Testis (tissue), 3 donors: ENCODE results near the gene ELOVL7. TPM values are rescaled to one million over a fixed set of nuclear protein-coding genes. Genes with fewer than 3 reads are reported as not detected.

Experiments used
- DNase-seq: peaks from one replicate; pipeline ENCODE4 v3.0.0-alpha.2; 2019
- H3K27ac ChIP-seq, 2 donors: fragments of 200-600 bp; sonication (generic); one replicate each; pipeline ENCODE4 v1.5.1; 2019
- H3K27me3 ChIP-seq: fragments of 200-600 bp; sonication (generic); one replicate; pipeline ENCODE4 v1.5.1; 2019
- H3K36me3 ChIP-seq: fragments of 200-600 bp; sonication (generic); one replicate; pipeline ENCODE4 v1.5.1; 2017; ENCODE audit warnings: low read depth; ENCODE audit errors: missing control alignments
- H3K4me1 ChIP-seq: fragments of 200-600 bp; sonication (generic); one replicate; pipeline ENCODE4 v1.5.1; 2019
- H3K4me3 ChIP-seq, 2 donors: fragments of 200-600 bp; sonication (generic); one replicate each; pipeline ENCODE4 v1.5.1; 2017 to 2019
- H3K9me3 ChIP-seq: fragments of 200-600 bp; sonication (generic); one replicate; pipeline ENCODE4 v1.5.1; 2017
- POLR2A ChIP-seq: fragments of 450-650 bp; IDR thresholded peaks from one replicate; pipeline ENCODE4 v1.6.1; 2017; ENCODE audit warnings: antibody characterized with exemption, mild to moderate bottlenecking, moderate library complexity
- WGBS, 2 donors: methylation state at CpG; one replicate each; pipeline ENCODE4 v1.1.5; 2018; 5-methylcytosine and 5-hydroxymethylcytosine counted together
- intact Hi-C: fragments of 100-400 bp; cut with DNase I; formaldehyde crosslinking; loops from one replicate; pipeline ENCODE4 v1.15.1; 2023; ENCODE audit warnings: low total_unique reads
- polyA plus RNA-seq: library from polyadenylated mRNA; stranded (reverse); fragments of 350-450 nt; fragmentation: Illumina TruSeq; extraction: RNeasy Lipid Tissue Mini Kit (QIAGEN cat#74804); gene quantifications from one replicate; pipeline ENCODE4 v1.2.3, GENCODE V29; 2014; ENCODE audit warnings: low read depth, low replicate concordance; ENCODE audit not compliant: insufficient read depth
- total RNA-seq, 2 donors: library from RNA; depleted of rRNA; stranded (reverse); fragments of >200 nt; gene quantifications; one replicate each; pipeline ENCODE4 v1.2.3, GENCODE V29; 2016
- TF ChIP-seq, protein P1 (sequence below), 3 experiments: fragments of 450-650 bp in 2 of 3; fragments of 200-600 bp in 1 of 3; sonication (generic) in 1 of 3; IDR thresholded peaks; one replicate each; pipeline ENCODE4 v1.5.1; 2016 to 2019; ENCODE audit warnings: antibody characterized with exemption in 3 of 3, mild to moderate bottlenecking in 2 of 3, moderate library complexity in 1 of 3

Gene ELOVL7
- total and polyA plus RNA-seq, 3 donors from 2014 or later, result 1.8 to 5.1 (median 2.4) TPM

DNA sequence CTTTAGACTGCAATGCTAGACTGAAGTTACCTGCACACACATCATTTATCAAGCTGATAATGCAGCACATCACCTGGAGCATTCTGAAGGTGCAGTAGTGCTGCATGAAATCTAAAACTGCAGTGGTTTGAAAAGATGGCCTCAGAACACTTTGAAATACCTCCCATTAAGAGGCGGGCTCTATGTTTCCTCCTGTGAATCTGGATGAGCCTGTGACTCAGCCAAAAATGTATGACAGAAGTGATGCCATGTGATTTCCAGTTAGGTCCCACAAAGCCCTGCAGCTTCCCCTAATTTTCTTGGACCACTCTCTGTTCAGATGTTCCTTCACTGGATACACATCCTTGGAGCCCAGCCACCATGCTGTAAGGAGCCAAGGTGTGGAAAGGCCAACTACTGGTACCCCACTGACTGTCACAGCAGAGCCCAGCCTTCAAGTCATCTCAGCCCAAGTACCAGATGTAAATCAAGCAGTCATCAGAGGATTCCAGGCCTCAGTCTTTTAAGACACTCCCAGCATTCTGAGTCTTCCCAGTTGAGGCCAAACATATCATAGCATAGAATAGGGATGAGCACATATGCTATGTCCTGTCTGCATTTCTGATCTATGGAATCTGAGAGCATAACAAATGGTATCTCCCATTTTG is 116.9 kb downstream of the ELOVL7 start:
- no peak for TF ChIP-seq POLR2A
- TF ChIP-seq, protein P1, sequence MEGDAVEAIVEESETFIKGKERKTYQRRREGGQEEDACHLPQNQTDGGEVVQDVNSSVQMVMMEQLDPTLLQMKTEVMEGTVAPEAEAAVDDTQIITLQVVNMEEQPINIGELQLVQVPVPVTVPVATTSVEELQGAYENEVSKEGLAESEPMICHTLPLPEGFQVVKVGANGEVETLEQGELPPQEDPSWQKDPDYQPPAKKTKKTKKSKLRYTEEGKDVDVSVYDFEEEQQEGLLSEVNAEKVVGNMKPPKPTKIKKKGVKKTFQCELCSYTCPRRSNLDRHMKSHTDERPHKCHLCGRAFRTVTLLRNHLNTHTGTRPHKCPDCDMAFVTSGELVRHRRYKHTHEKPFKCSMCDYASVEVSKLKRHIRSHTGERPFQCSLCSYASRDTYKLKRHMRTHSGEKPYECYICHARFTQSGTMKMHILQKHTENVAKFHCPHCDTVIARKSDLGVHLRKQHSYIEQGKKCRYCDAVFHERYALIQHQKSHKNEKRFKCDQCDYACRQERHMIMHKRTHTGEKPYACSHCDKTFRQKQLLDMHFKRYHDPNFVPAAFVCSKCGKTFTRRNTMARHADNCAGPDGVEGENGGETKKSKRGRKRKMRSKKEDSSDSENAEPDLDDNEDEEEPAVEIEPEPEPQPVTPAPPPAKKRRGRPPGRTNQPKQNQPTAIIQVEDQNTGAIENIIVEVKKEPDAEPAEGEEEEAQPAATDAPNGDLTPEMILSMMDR (IDR thresholded peaks at IDR 0.05), result no peak
- Histone ChIP-seq H3K27ac (no peak overlapping the region), H3K9me3 (no peaks in the 10 kb centered on the region), H3K4me3 (no peak overlapping the region), H3K4me1 (no peaks in the 10 kb centered on the region), H3K27me3 (no peaks in the 10 kb centered on the region), H3K36me3 (no peaks in the 10 kb centered on the region)
- 80 to 93% methylated on average over 1 of the region's 1 CpG for WGBS, 2 donors
- no peak for DNase-seq
- intact Hi-C loops, result no loop called here

DNA sequence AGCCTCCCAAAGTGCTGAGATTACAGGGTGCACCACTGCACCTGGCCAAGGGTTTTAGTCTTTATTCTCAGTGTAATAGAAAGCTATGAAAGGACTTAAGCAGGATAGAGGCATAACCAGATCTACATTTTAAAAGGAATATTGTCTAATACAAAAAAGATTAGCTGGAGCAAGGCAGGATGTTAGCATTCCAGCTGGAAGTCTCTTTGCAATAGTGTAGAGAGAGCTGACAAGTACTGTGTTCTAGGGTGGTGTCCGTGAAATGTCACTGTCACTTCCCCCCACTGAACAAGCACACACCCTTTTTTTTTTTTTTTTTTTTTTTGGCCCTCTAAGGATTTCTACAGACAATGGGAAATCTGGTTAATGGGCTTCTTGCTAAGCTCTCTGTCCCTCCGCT is 119.9 kb downstream of the ELOVL7 start:
- H3K36me3 ChIP-seq, result no peaks in the 10 kb centered on the region
- TF ChIP-seq POLR2A, result no peak
- TF ChIP-seq, protein P1 (IDR thresholded peaks at IDR 0.05), result no peak

DNA sequence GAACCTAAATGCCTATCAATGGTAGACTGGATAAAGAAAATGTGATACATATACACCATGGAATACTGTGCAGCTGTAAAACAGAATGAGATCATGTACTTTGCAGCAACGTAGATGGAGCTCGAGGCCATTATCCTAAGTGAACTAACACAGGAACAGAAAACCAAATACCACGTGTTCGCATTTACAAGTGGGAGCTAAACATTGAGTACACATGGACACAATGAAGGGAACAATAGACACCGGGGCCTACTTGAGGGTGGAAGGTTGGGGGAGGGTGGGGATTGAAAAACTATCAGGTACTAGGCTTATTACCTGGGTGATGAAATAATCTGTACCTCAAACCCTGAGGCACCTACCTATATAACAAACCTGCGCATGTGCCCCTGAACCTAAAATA is 121.7 kb downstream of the ELOVL7 start:
- intact Hi-C loops, result no loop called here
- no peak overlapping the region for H3K4me3 ChIP-seq
- whole genome bisulfite sequencing, 2 donors, result 76 to 84% methylated on average over 6 of the region's 6 CpGs
- H3K9me3 ChIP-seq, result no peaks in the 10 kb centered on the region
- no peaks in the 10 kb centered on the region for H3K4me1 ChIP-seq
- H3K27me3 ChIP-seq, result no peaks in the 10 kb centered on the region
- TF ChIP-seq, protein P1 (IDR thresholded peaks at IDR 0.05), result no peak
- no peak for TF ChIP-seq POLR2A
- H3K36me3 ChIP-seq, result no peaks in the 10 kb centered on the region
- DNase-seq, result no peak
- no peak overlapping the region for H3K27ac ChIP-seq

More for the DNA sequence above, 119.9 kb downstream of the ELOVL7 start:
- no peak for DNase-seq
- H3K9me3 ChIP-seq, result no peaks in the 10 kb centered on the region
- intact Hi-C loops, result no loop called here
- no peaks in the 10 kb centered on the region for H3K27me3 ChIP-seq
- WGBS, 2 donors, result 74 to 88% methylated on average over 2 of the region's 2 CpGs
- no peak overlapping the region for H3K4me3 ChIP-seq
- no peaks in the 10 kb centered on the region for H3K4me1 ChIP-seq
- H3K27ac ChIP-seq, result no peak overlapping the region

DNA sequence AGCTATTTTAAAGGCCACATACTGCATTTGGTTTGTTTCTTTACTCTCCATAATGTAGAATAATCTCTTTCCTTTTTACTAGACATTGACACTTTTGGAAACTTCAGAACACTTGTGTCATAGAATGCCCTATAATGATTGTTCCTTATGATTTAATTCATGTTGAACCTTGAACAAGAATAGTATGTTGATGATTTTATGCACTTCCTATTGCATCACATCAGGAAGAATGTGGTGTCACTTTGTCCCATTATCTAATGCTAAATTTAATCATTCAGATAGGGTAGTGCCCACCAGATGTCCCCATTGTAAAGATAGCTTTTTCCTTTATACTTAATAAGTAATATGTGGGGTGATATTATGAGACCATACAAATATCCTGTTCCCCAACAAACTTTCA is 124.7 kb downstream of the ELOVL7 start:
- no peak for TF ChIP-seq POLR2A
- TF ChIP-seq, protein P1 (IDR thresholded peaks at IDR 0.05), result no peak
- H3K27me3 ChIP-seq, result no peaks in the 10 kb centered on the region
- H3K4me1 ChIP-seq, result no peaks in the 10 kb centered on the region
- intact Hi-C loops, result no loop called here
- no peak for DNase-seq
- no peaks in the 10 kb centered on the region for H3K36me3 ChIP-seq
- no peak overlapping the region for H3K27ac ChIP-seq
- H3K9me3 ChIP-seq, result no peaks in the 10 kb centered on the region
- no peak overlapping the region for H3K4me3 ChIP-seq
